GM12878 (cell line): ENCODE data around the gene BACE2. TPM values are rescaled to one million over a fixed set of nuclear protein-coding genes. Genes with fewer than 3 reads are reported as not detected.

Experiments
- ATAC-seq: fragments of 200-7000 bp; cut with Tn5 transposase; 3 replicates; pipeline ENCODE4 v1.9.1; 2020; ENCODE audit warnings: mild to moderate bottlenecking, moderate library complexity
- BruUV-seq: library from RNA; stranded (reverse); fragments of 400-500 nt; replicated peaks from 2 replicates; lab custom pipeline; 2021; lab: Mats Ljungman, UMichigan
- CTCF ChIA-PET: fragments of 300-600 bp; sonication (Branson Sonifier 250); formaldehyde crosslinking; extraction: SDS; loops from one replicate; lab custom pipeline; 2021; ENCODE audit warnings: inconsistent platforms; lab: Yijun Ruan, JAX
- POLR2A ChIA-PET: fragments of 350-600 bp; formaldehyde crosslinking; extraction: SDS; loops from one replicate; lab custom pipeline; 2021; ENCODE audit warnings: inconsistent platforms; lab: Charles Lee
- RAD21 ChIA-PET: fragments of 300-600 bp; sonication (Branson Sonifier 250); formaldehyde crosslinking; loops from one replicate; lab custom pipeline; 2023; ENCODE audit warnings: antibody characterized with exemption; ENCODE audit not compliant: unreplicated experiment; lab: Charles Lee
- SMC1A ChIA-PET: fragments of 300-600 bp; sonication (Branson Sonifier 250); formaldehyde crosslinking; loops from one replicate; lab custom pipeline; 2023; ENCODE audit not compliant: unreplicated experiment, uncharacterized antibody; lab: Charles Lee
- DNase-seq: peaks from one replicate; pipeline ENCODE4 v3.0.0-alpha.2; 2011; ENCODE audit warnings: low read depth, low spot score
- FAIRE-seq: peaks from 3 replicates; lab custom pipeline; 2011; peaks lifted over from hg19 to GRCh38; lab: Jason Lieb, UNC
- H2AFZ ChIP-seq: 2 replicates; pipeline ENCODE4 v1.6.0; 2011; ENCODE audit warnings: low read depth, low read length, control low read depth; ENCODE audit not compliant: control insufficient read depth
- H3K27ac ChIP-seq: 2 replicates; pipeline ENCODE4 v1.5.1; 2011; ENCODE audit warnings: control low read depth; ENCODE audit not compliant: control insufficient read depth, insufficient read depth
- H3K27me3 ChIP-seq, 2 experiments: replicated peaks in 1 of 2; 2 replicates each; pipeline versions ENCODE4 v1.6.0 to v1.6.1; 2011; ENCODE audit warnings: low read length in 1 of 2; ENCODE audit not compliant: control insufficient read depth in 2 of 2, insufficient read depth in 2 of 2
- H3K36me3 ChIP-seq, 2 experiments: 2 replicates each; pipeline ENCODE4 v1.5.1; 2011; ENCODE audit warnings: low read length in 1 of 2; ENCODE audit not compliant: control insufficient read depth in 2 of 2, insufficient read depth in 2 of 2
- H3K4me1 ChIP-seq: 2 replicates; pipeline ENCODE4 v1.6.1; 2011; ENCODE audit warnings: mild to moderate bottlenecking, low read length, moderate library complexity, mixed read lengths; ENCODE audit not compliant: control insufficient read depth, insufficient read depth
- H3K4me2 ChIP-seq: 2 replicates; pipeline ENCODE4 v1.6.0; 2011; ENCODE audit warnings: control low read depth; ENCODE audit not compliant: control insufficient read depth, insufficient read depth
- H3K4me3 ChIP-seq: fragments of 200-600 bp; sonication (generic); 2 replicates; pipeline ENCODE4 v1.5.1; 2016
- H3K79me2 ChIP-seq: 2 replicates; pipeline ENCODE4 v1.6.0; 2011; ENCODE audit warnings: low read length; ENCODE audit not compliant: control insufficient read depth, insufficient read depth
- H3K9ac ChIP-seq: 2 replicates; pipeline ENCODE4 v1.8.0; 2011; ENCODE audit warnings: low read length, control low read depth, mixed read lengths; ENCODE audit not compliant: control insufficient read depth, insufficient read depth
- H3K9me3 ChIP-seq: replicated peaks from 3 replicates; pipeline ENCODE4 v1.5.1; 2011; ENCODE audit warnings: mild to moderate bottlenecking, low read length; ENCODE audit not compliant: control insufficient read depth, insufficient read depth
- H4K20me1 ChIP-seq: 2 replicates; pipeline ENCODE4 v1.6.0; 2011; ENCODE audit not compliant: control insufficient read depth, insufficient read depth
- DPF2 ChIP-seq: fragments of 450-650 bp; IDR thresholded peaks from 2 replicates; pipeline ENCODE4 v1.6.1; 2017; ENCODE audit warnings: mild to moderate bottlenecking
- MXI1 ChIP-seq: fragments of 150-350 bp; IDR thresholded peaks from 2 replicates; pipeline ENCODE4 v1.6.1; 2011; ENCODE audit warnings: low read depth, mild to moderate bottlenecking, inconsistent platforms, low read length, improper control_type of control experiment
- NBN ChIP-seq: fragments of 450-650 bp; IDR thresholded peaks from 2 replicates; pipeline ENCODE4 v1.6.1; 2016
- SIX5 ChIP-seq: IDR thresholded peaks from 2 replicates; pipeline ENCODE4 v1.6.1; 2011; ENCODE audit warnings: mild to moderate bottlenecking, low read depth, low read length, moderate library complexity; ENCODE audit not compliant: severe bottlenecking
- WGBS: methylation state at CpG from one replicate; pipeline ENCODE4 v1.1.6; 2016; ENCODE audit warnings: low lambda C conversion rate; ENCODE audit not compliant: insufficient replicate concordance, insufficient coverage; ENCODE audit errors: missing lambda C conversion rate; 5-methylcytosine and 5-hydroxymethylcytosine counted together
- in situ Hi-C: fragments of 300-500 bp; cut with MboI; formaldehyde crosslinking; loops from 9 replicates; pipeline ENCODE4 v1.14.3; 2018; ENCODE audit warnings: mixed read lengths
- intact Hi-C: fragments of 100-400 bp; cut with micrococcal nuclease; formaldehyde crosslinking; loops from one replicate; pipeline ENCODE4 v1.14.2; 2022; ENCODE audit not compliant: unreplicated experiment
- polyA plus RNA-seq, 11 experiments: library from polyadenylated mRNA; depleted of rRNA in 4 of 11; unstranded in 6 of 11; stranded (reverse) in 5 of 11; fragments of >200 nt; fragmentation: Nextera tagmentation in 4 of 11; fragmentation: Illumina TruSeq in 1 of 11; extraction: Ambion mirVana in 4 of 11; extraction: Trizol in 1 of 11; gene quantifications; 1 replicate in 1 of 11; 2 replicates in 10 of 11; pipeline versions ENCODE4 v1.2.1 to v1.2.3, GENCODE V29; 2011 to 2016; ENCODE audit warnings: inconsistent platforms in 2 of 11, missing spikeins in 2 of 11, low read depth in 1 of 11
- total RNA-seq, 4 experiments: library from RNA; depleted of rRNA in 3 of 4; stranded (reverse); fragments of >200 nt in 3 of 4; fragmentation: Illumina TruSeq in 1 of 4; extraction: Trizol in 1 of 4; gene quantifications; 2 replicates each; pipeline versions ENCODE4 v1.2.1 to v1.2.3, GENCODE V29; 2013 to 2021
- TF ChIP-seq, protein P1 (sequence below): fragments of 450-650 bp; IDR thresholded peaks from 2 replicates; pipeline ENCODE4 v1.6.1; 2017; ENCODE audit warnings: borderline replicate concordance
- TF ChIP-seq, protein P2 (sequence below): IDR thresholded peaks from 2 replicates; pipeline ENCODE4 v1.6.1; 2012; ENCODE audit warnings: low read depth, low read length, improper control_type of control experiment

BACE2 gene
- total and polyA plus RNA-seq, 10 of the 15 experiments (the other 5 are each of a cell fraction or from before 2014, with no cell fraction given): 0.04 to 0.69 (median 0.18) TPM; not detected in 5

DNA sequence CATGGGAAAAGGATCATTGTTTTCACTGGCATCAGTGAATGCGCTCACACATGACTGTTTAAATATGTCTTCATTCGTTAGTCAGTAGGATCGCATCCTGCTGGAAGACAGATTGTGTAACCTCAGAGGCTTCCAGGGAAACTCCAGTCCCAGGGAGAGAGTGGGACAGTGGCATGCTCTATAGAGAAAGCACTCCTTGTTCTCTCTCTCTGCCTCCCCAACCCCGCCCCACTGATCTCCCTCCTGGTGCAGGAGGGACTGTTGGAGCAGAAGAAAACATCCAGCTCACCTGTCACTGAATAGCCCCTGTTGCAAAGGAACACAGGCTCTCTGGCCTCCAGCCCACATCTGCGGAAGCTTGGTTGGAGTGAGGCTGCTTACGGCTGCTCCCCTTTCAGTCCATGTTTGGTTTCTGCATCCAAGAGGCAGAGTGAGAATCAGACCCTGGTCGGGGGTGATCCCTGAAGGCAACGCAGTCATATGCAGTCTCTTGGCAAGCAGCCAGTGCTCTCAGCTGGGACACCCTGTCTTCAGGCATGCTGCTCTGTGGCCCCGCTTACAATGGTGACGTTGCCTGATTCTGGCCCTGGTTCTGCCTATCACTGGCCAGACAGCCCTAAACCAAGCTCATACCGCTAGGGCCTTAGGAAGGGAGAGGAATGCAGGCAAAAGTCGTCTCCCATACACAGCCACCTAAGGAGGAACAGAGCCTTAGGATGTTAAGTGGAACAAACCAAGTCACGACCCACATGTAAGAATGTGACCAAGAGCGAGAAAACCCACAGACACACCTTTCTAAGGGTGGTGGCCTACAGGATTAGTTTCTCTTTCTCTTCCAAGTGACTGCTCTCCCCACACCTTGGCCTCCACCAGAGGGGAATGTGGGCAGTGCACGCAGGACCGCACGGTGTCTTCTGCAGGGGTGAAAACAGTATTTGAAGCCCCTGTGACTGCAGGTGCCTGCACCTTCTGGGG, 39.7 kb downstream of the BACE2 start:
- RAD21 ChIA-PET: no interaction called here
- Histone ChIP-seq H3K9me3 (no peaks in the 10 kb centered on the region), H2AFZ (no peak overlapping the region), H3K4me3 (no peak overlapping the region), H3K4me2 (no peak overlapping the region), H3K27me3 (no peaks in the 10 kb centered on the region; a peak in 1 of 4 replicates), H3K79me2 (no peaks in the 10 kb centered on the region), H3K27ac (no peak overlapping the region), H3K36me3 (no peaks in the 10 kb centered on the region), H3K4me1 (no peaks in the 10 kb centered on the region), H3K9ac (no peak overlapping the region), H4K20me1 (no peaks in the 10 kb centered on the region)
- WGBS: 56% methylated on average over 17 of the region's 17 CpGs
- no peak for TF ChIP-seq NBN
- TF ChIP-seq MXI1: no peak
- TF ChIP-seq SIX5: no peak
- TF ChIP-seq DPF2: no peak
- TF ChIP-seq, protein P1, sequence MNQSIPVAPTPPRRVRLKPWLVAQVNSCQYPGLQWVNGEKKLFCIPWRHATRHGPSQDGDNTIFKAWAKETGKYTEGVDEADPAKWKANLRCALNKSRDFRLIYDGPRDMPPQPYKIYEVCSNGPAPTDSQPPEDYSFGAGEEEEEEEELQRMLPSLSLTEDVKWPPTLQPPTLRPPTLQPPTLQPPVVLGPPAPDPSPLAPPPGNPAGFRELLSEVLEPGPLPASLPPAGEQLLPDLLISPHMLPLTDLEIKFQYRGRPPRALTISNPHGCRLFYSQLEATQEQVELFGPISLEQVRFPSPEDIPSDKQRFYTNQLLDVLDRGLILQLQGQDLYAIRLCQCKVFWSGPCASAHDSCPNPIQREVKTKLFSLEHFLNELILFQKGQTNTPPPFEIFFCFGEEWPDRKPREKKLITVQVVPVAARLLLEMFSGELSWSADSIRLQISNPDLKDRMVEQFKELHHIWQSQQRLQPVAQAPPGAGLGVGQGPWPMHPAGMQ: no peak
- TF ChIP-seq, protein P2, sequence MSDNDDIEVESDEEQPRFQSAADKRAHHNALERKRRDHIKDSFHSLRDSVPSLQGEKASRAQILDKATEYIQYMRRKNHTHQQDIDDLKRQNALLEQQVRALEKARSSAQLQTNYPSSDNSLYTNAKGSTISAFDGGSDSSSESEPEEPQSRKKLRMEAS: no peak
- intact Hi-C loops: no loop called here
- DNase-seq (no peak), FAIRE-seq (no peak), ATAC-seq (no peak)
- SMC1A ChIA-PET: no interaction called here
- BruUV-seq: no TSS peak
- CTCF ChIA-PET: no interaction called here
- POLR2A ChIA-PET: no interaction called here
- in situ Hi-C loops: no loop called here
